MM.1S (cell line): ENCODE measurements around the gene CALML4.
"Not testable (repeated sequence)": the region's sequence is repeated elsewhere in the genome, so short reads cannot be mapped to it uniquely, and the experiment has no call there.

Source experiments
- DNase-seq: peaks from one replicate; pipeline ENCODE4 v3.0.0-alpha.2; 2015
- H2AFZ ChIP-seq: fragments of 300-600 bp; sonication (generic); 2 replicates; pipeline ENCODE4 v1.6.0; 2016; ENCODE audit warnings: antibody characterized with exemption, low read length
- H3F3A ChIP-seq: fragments of 300-600 bp; sonication (generic); 2 replicates; pipeline ENCODE4 v1.6.1; 2016; ENCODE audit warnings: mild to moderate bottlenecking, antibody characterized with exemption, low read length, moderate library complexity, mixed read lengths; ENCODE audit not compliant: insufficient read depth
- H3K27ac ChIP-seq: fragments of 300-600 bp; sonication (generic); 2 replicates; pipeline ENCODE4 v1.5.1; 2016; ENCODE audit warnings: mild to moderate bottlenecking, low read length
- H3K27me3 ChIP-seq: fragments of 300-600 bp; sonication (generic); replicated peaks from 2 replicates; pipeline ENCODE4 v1.6.0; 2016; ENCODE audit warnings: low read length; ENCODE audit not compliant: insufficient read depth
- H3K36me3 ChIP-seq: fragments of 300-600 bp; sonication (generic); replicated peaks from 2 replicates; pipeline ENCODE4 v1.6.1; 2016; ENCODE audit warnings: mild to moderate bottlenecking, low read length, mixed read lengths; ENCODE audit not compliant: insufficient read depth
- H3K4me1 ChIP-seq: fragments of 300-600 bp; sonication (generic); 2 replicates; pipeline ENCODE4 v1.6.1; 2016; ENCODE audit warnings: low read length, mixed read lengths
- H3K4me2 ChIP-seq: fragments of 300-600 bp; sonication (generic); 2 replicates; pipeline ENCODE4 v1.6.0; 2016; ENCODE audit warnings: low read depth, low read length
- H3K4me3 ChIP-seq: fragments of 300-600 bp; sonication (generic); 2 replicates; pipeline ENCODE4 v1.5.1; 2016; ENCODE audit warnings: low read length, mixed read lengths
- H3K79me2 ChIP-seq: fragments of 300-600 bp; sonication (generic); 2 replicates; pipeline ENCODE4 v1.6.1; 2016; ENCODE audit warnings: mixed run types, low read length, mixed read lengths
- H3K9ac ChIP-seq: fragments of 300-600 bp; sonication (generic); 2 replicates; pipeline ENCODE4 v1.6.1; 2016; ENCODE audit warnings: low read length, mixed read lengths
- H3K9me2 ChIP-seq: fragments of 300-600 bp; sonication (generic); replicated peaks from 2 replicates; pipeline ENCODE4 v1.6.1; 2016; ENCODE audit warnings: mild to moderate bottlenecking, low read length, mixed read lengths; ENCODE audit not compliant: insufficient read depth
- H3K9me3 ChIP-seq: fragments of 300-600 bp; sonication (generic); replicated peaks from 2 replicates; pipeline ENCODE4 v1.6.1; 2016; ENCODE audit warnings: mild to moderate bottlenecking, low read length, mixed read lengths; ENCODE audit not compliant: insufficient read depth
- H4K20me1 ChIP-seq: fragments of 300-600 bp; sonication (generic); 2 replicates; pipeline ENCODE4 v1.6.1; 2016; ENCODE audit warnings: mild to moderate bottlenecking, low read length, moderate library complexity, mixed read lengths; ENCODE audit not compliant: insufficient read depth
- CTCF ChIP-seq: fragments of 300-600 bp; sonication (generic); IDR thresholded peaks from 2 replicates; pipeline ENCODE4 v1.5.1; 2016; ENCODE audit warnings: antibody characterized with exemption, low read length, mixed read lengths
- EZH2 ChIP-seq: fragments of 300-600 bp; sonication (generic); optimal IDR thresholded peaks from 2 replicates; pipeline ENCODE3; 2017; ENCODE audit warnings: low read depth, mild to moderate bottlenecking, antibody characterized with exemption, low read length, mixed read lengths
- EZH2phosphoT487 ChIP-seq: fragments of 300-600 bp; sonication (generic); IDR thresholded peaks from 2 replicates; pipeline ENCODE4 v1.6.1; 2018; ENCODE audit warnings: antibody characterized with exemption, low read length

CALML4 gene

GRCh38 chr15:68227643-68228142 is 22.6 kb upstream of the CALML4 start:
- no peaks in the 10 kb centered on the region for H3K27me3 ChIP-seq
- H3F3A ChIP-seq, result peaks cover 40% of the 10 kb centered on the region
- H3K4me1 ChIP-seq, result peaks cover 39% of the 10 kb centered on the region
- peak overlapping the region; percentile 100 for H3K9ac ChIP-seq
- TF ChIP-seq CTCF (no peak), EZH2phosphoT487 (no peak), EZH2 (no peak)
- H3K4me3 ChIP-seq, result peak overlapping the region; percentile 98
- H3K4me2 ChIP-seq, result peak overlapping the region; percentile 97
- H3K36me3 ChIP-seq, result no peaks in the 10 kb centered on the region; the same call in 1 of the 2 replicates
- no peak overlapping the region for H2AFZ ChIP-seq
- H4K20me1 ChIP-seq, result no peaks in the 10 kb centered on the region
- no peaks in the 10 kb centered on the region for H3K9me2 ChIP-seq
- H3K9me3 ChIP-seq, result no peaks in the 10 kb centered on the region
- peak overlapping the region; percentile 87; the same call in 1 of the 2 replicates for H3K27ac ChIP-seq
- H3K79me2 ChIP-seq, result peaks cover 78% of the 10 kb centered on the region
- DNase-seq, result peak; percentile 52

GRCh38 chr15:68225442-68225841 is 20.3 kb upstream of the CALML4 start:
- not testable (repeated sequence) for H2AFZ ChIP-seq, H3K27me3 ChIP-seq, H3K36me3 ChIP-seq, H3K9me2 ChIP-seq, DNase-seq, H3K9me3 ChIP-seq, H4K20me1 ChIP-seq
- peak overlapping the region; percentile 33; the same call in 1 of the 2 replicates for H3K9ac ChIP-seq
- peak overlapping the region; percentile 16 for H3K4me3 ChIP-seq
- H3K27ac ChIP-seq, result peak overlapping the region; percentile 57; the same call in 1 of the 2 replicates
- H3K79me2 ChIP-seq, result peaks cover 93% of the 10 kb centered on the region
- H3K4me2 ChIP-seq, result peak overlapping the region; percentile 59
- peaks cover 35% of the 10 kb centered on the region for H3K4me1 ChIP-seq
- H3F3A ChIP-seq, result peaks cover 40% of the 10 kb centered on the region

- H3K4me1 ChIP-seq, result peaks cover 31% of the 10 kb centered on the region
- H3K4me3 ChIP-seq, result peak overlapping the region; percentile 16
- peaks cover 93% of the 10 kb centered on the region for H3K79me2 ChIP-seq
- no peaks in the 10 kb centered on the region for H3K27me3 ChIP-seq
- H3K9me3 ChIP-seq, result no peaks in the 10 kb centered on the region
- H3K4me2 ChIP-seq, result peak overlapping the region; percentile 59
- H4K20me1 ChIP-seq, result peaks cover 8% of the 10 kb centered on the region
- H3K36me3 ChIP-seq, result peaks cover 5% of the 10 kb centered on the region; the same call in 1 of the 2 replicates
- peaks cover 40% of the 10 kb centered on the region for H3F3A ChIP-seq
- peak overlapping the region; percentile 33; the same call in 1 of the 2 replicates for H3K9ac ChIP-seq
- H2AFZ ChIP-seq, result no peak overlapping the region
- H3K9me2 ChIP-seq, result no peaks in the 10 kb centered on the region
- peak; percentile 82 for DNase-seq
- peak overlapping the region; percentile 57; the same call in 1 of the 2 replicates for H3K27ac ChIP-seq
- TF ChIP-seq EZH2phosphoT487, result no peak
- TF ChIP-seq CTCF, result no peak
- no peak for TF ChIP-seq EZH2
Measured at GRCh38 chr15:68224546-68225250, 19.6 kb upstream of the CALML4 start.

GRCh38 chr15:68224108-68224507 is 19.0 kb upstream of the CALML4 start:
- Histone ChIP-seq H3K4me2 (peak overlapping the region; percentile 59; the same call in 1 of the 2 replicates), H4K20me1 (peaks cover 14% of the 10 kb centered on the region), H3K9ac (no peak overlapping the region), H3K4me1 (peaks cover 31% of the 10 kb centered on the region), H3K9me3 (no peaks in the 10 kb centered on the region), H3K27me3 (no peaks in the 10 kb centered on the region), H2AFZ (no peak overlapping the region), H3K36me3 (peaks cover 5% of the 10 kb centered on the region; the same call in 1 of the 2 replicates), H3K27ac (no peak overlapping the region; the same call in 1 of the 2 replicates), H3K79me2 (peaks cover 95% of the 10 kb centered on the region), H3F3A (peaks cover 40% of the 10 kb centered on the region), H3K4me3 (no peak overlapping the region), H3K9me2 (no peaks in the 10 kb centered on the region)
- TF ChIP-seq CTCF (no peak), EZH2 (no peak), EZH2phosphoT487 (no peak)
- no peak for DNase-seq
